T-cell (primary cell): ENCODE results near the gene ITGA2. TPM values are rescaled to one million over a fixed set of nuclear protein-coding genes. Genes with fewer than 3 reads are reported as not detected.

Experiments
- ATAC-seq, 4 experiments: fragments of 200-7000 bp in 3 of 4; fragments of 150-1000 bp in 1 of 4; cut with Tn5 transposase; replicated peaks in 1 of 4; 1 replicate in 3 of 4; 2 replicates in 1 of 4; pipeline ENCODE4 v1.10.0; 2021; ENCODE audit warnings: moderate library complexity in 3 of 4, mild to moderate bottlenecking in 2 of 4, moderate number of reproducible peaks in 1 of 4
- CTCF ChIA-PET, 2 donors: fragments of 300-600 bp; sonication (Branson Sonifier 250); formaldehyde crosslinking; loops; one replicate each; lab custom pipeline; 2022; ENCODE audit warnings: antibody characterized with exemption in 2 of 2; lab: Charles Lee
- POLR2A ChIA-PET, 2 donors: fragments of 300-600 bp; sonication (Branson Sonifier 250); formaldehyde crosslinking; loops; one replicate each; lab custom pipeline; 2022; ENCODE audit warnings: antibody characterized with exemption in 2 of 2; lab: Charles Lee
- DNase-seq, 35 experiments: peaks; one replicate each; pipeline versions ENCODE4 v3.0.0 to v3.0.0-alpha.2; 2013 to 2023
- H3K27ac ChIP-seq: one replicate; pipeline ENCODE4 v1.5.1; 2013; ENCODE audit warnings: low read length
- H3K27me3 ChIP-seq, 2 experiments: replicated peaks in 1 of 2; 1 replicate in 1 of 2; 2 replicates in 1 of 2; pipeline versions ENCODE4 v1.6.1 to v1.7.0; 2013; ENCODE audit warnings: low read length in 1 of 2, mixed read lengths in 1 of 2; ENCODE audit not compliant: control insufficient read depth in 2 of 2, insufficient read depth in 2 of 2; ENCODE audit errors: extremely low read depth in 1 of 2
- H3K36me3 ChIP-seq, 2 donors: 1 replicate in 1 of 2; 2 replicates in 1 of 2; pipeline versions ENCODE4 v1.6.1 to v1.7.0; 2013; ENCODE audit warnings: low read length in 1 of 2; ENCODE audit not compliant: control insufficient read depth in 2 of 2, insufficient read depth in 1 of 2; ENCODE audit errors: extremely low read depth in 1 of 2
- H3K4me1 ChIP-seq, 2 experiments: 1 replicate in 1 of 2; 2 replicates in 1 of 2; pipeline versions ENCODE4 v1.6.1 to v1.7.0; 2013; ENCODE audit warnings: low read length in 2 of 2, mixed read lengths in 1 of 2; ENCODE audit not compliant: insufficient read depth in 2 of 2, control insufficient read depth in 1 of 2; ENCODE audit errors: extremely low read depth in 1 of 2
- H3K4me3 ChIP-seq, 2 donors: 1 replicate in 1 of 2; 2 replicates in 1 of 2; pipeline versions ENCODE4 v1.5.1 to v1.7.0; 2013; ENCODE audit warnings: mild to moderate bottlenecking in 2 of 2, low read length in 1 of 2, moderate library complexity in 1 of 2; ENCODE audit not compliant: control insufficient read depth in 1 of 2; ENCODE audit errors: extremely low read depth in 1 of 2
- H3K9me3 ChIP-seq: 2 replicates; pipeline ENCODE4 v1.7.0; 2013
- H3K27ac Mint-ChIP-seq, 2 donors: one replicate each; pipeline ENCODE4 v1.8.0; 2020 to 2021; ENCODE audit warnings: mild to moderate bottlenecking in 2 of 2, mixed read lengths in 2 of 2
- H3K27me3 Mint-ChIP-seq, 2 donors: one replicate each; pipeline ENCODE4 v1.8.0; 2021 to 2022; ENCODE audit warnings: mixed read lengths in 2 of 2
- H3K36me3 Mint-ChIP-seq: one replicate; pipeline ENCODE4 v1.8.0; 2021; ENCODE audit warnings: mixed read lengths
- H3K4me1 Mint-ChIP-seq, 3 donors: one replicate each; pipeline ENCODE4 v1.8.0; 2020 to 2022; ENCODE audit warnings: mixed read lengths in 3 of 3, mild to moderate bottlenecking in 1 of 3
- H3K4me3 Mint-ChIP-seq, 3 donors: one replicate each; pipeline ENCODE4 v1.8.0; 2020 to 2022; ENCODE audit warnings: mild to moderate bottlenecking in 3 of 3, mixed read lengths in 3 of 3, moderate library complexity in 3 of 3
- H3K9me3 Mint-ChIP-seq, 3 donors: one replicate each; pipeline ENCODE4 v1.8.0; 2020 to 2022; ENCODE audit warnings: mixed read lengths in 3 of 3
- WGBS: methylation state at CpG from one replicate; pipeline ENCODE4 v1.1.5; 2013; ENCODE audit warnings: missing lambda C conversion rate; ENCODE audit not compliant: insufficient coverage; 5-methylcytosine and 5-hydroxymethylcytosine counted together
- total RNA-seq, 35 experiments: library from RNA in 6 of 35; stranded (reverse) in 6 of 35; fragments of 120-200 nt in 1 of 35; gene quantifications; one replicate each; pipeline versions ENCODE4 v1.2.1 to v1.2.4 and lab custom pipeline; 2013 to 2026

ITGA2 gene
- total RNA-seq, 5 donors from 2014 or later (not counting 1 experiment from before 2014, with no cell fraction given): 0.16 to 1.5 (median 0.51) TPM

DNA sequence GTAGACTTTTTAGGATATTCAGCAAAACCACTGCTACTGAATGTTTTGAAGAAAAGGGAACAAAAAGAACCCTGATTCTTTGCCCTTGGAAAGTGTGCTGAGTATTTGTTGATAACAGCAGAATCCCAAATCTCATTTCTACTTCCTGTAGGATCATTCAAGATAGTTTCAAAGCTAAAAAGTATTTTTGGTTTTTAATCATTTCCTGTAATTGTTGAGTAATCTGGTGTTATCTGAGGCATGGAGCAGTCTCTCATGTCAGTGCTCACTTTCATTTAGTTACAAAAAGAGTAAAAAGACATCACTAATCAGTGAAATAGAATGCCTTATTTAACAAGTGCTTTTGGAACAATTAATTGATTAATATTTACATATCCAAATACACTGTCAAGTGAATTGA, 56.1 kb downstream of the ITGA2 start:
- Mint-ChIP-seq H3K4me1 (peaks cover 12 to 17% (median 15%) of the 10 kb centered on the region in 3 donors), H3K4me3 (no peak overlapping the region), H3K27ac (no peak overlapping the region), H3K27me3 (no peaks in the 10 kb centered on the region), H3K9me3 (no peaks in the 10 kb centered on the region), H3K36me3 (no peaks in the 10 kb centered on the region)
- ATAC-seq (no peak), DNase-seq (no peak)
- Histone ChIP-seq H3K27ac (no peak overlapping the region), H3K9me3 (no peaks in the 10 kb centered on the region), H3K36me3 (no peaks in the 10 kb centered on the region), H3K27me3 (no peaks in the 10 kb centered on the region), H3K4me1 (peaks cover 0 to 13% of the 10 kb centered on the region in 2 experiments), H3K4me3 (no peak overlapping the region)
- CTCF ChIA-PET: no interaction called here
- POLR2A ChIA-PET: interaction anchor here in 1 of 2 donors (0.6 kb wide), 1 partner anchor 39 kb away, joined by 3 read pairs; no protein-coding TSS in a partner anchor

GRCh38 chr5:53048248-53048647, 59.1 kb downstream of the ITGA2 start:
- Histone ChIP-seq H3K36me3 (no peaks in the 10 kb centered on the region), H3K4me1 (no peaks in the 10 kb centered on the region), H3K27ac (no peak overlapping the region), H3K27me3 (no peaks in the 10 kb centered on the region), H3K9me3 (no peaks in the 10 kb centered on the region), H3K4me3 (no peak overlapping the region)
- Mint-ChIP-seq H3K4me1 (no peaks in the 10 kb centered on the region), H3K4me3 (no peak overlapping the region), H3K9me3 (no peaks in the 10 kb centered on the region), H3K27me3 (no peaks in the 10 kb centered on the region), H3K36me3 (no peaks in the 10 kb centered on the region), H3K27ac (no peak overlapping the region)
- DNase-seq (no peak), ATAC-seq (no peak)
- ChIA-PET POLR2A (interaction anchor here in 1 of 2 donors (0.6 kb wide), 1 partner anchor 8 kb away, joined by 3 read pairs; no protein-coding TSS in a partner anchor), CTCF (interaction anchor here in 1 of 2 donors (0.5 kb wide), 1 partner anchor 99 kb away, joined by 3 read pairs; no protein-coding TSS in a partner anchor)
- 83% methylated on average over 1 of the region's 2 CpGs for WGBS

GRCh38 chr5:53052499-53052898, 63.3 kb downstream of the ITGA2 start:
- no peak for ATAC-seq
- Mint-ChIP-seq H3K27ac (no peak overlapping the region), H3K4me3 (no peak overlapping the region), H3K27me3 (peaks cover 0 to 3% of the 10 kb centered on the region in 2 donors), H3K9me3 (no peaks in the 10 kb centered on the region), H3K4me1 (no peaks in the 10 kb centered on the region), H3K36me3 (no peaks in the 10 kb centered on the region)
- H3K27me3 ChIP-seq: no peaks in the 10 kb centered on the region
- no peaks in the 10 kb centered on the region for H3K36me3 ChIP-seq
- 91% methylated on average over 2 of the region's 2 CpGs for WGBS
- H3K27ac ChIP-seq: no peak overlapping the region
- no peak for DNase-seq
- ChIA-PET POLR2A (interaction anchor here in 1 of 2 donors (0.7 kb wide), 1 partner anchor 14 kb away, joined by 5 read pairs; no protein-coding TSS in a partner anchor), CTCF (no interaction called here)
- no peak overlapping the region for H3K4me3 ChIP-seq
- no peaks in the 10 kb centered on the region for H3K4me1 ChIP-seq
- H3K9me3 ChIP-seq: no peaks in the 10 kb centered on the region

GRCh38 chr5:53053364-53053763, 64.2 kb downstream of the ITGA2 start:
- Mint-ChIP-seq H3K36me3 (no peaks in the 10 kb centered on the region), H3K4me3 (no peak overlapping the region), H3K27ac (no peak overlapping the region), H3K27me3 (peaks cover 0 to 5% of the 10 kb centered on the region in 2 donors), H3K4me1 (no peaks in the 10 kb centered on the region), H3K9me3 (no peaks in the 10 kb centered on the region)
- ChIA-PET POLR2A (no interaction called here), CTCF (no interaction called here)
- ATAC-seq (no peak), DNase-seq (no peak)
- Histone ChIP-seq H3K27me3 (no peaks in the 10 kb centered on the region), H3K27ac (no peak overlapping the region), H3K36me3 (no peaks in the 10 kb centered on the region), H3K9me3 (no peaks in the 10 kb centered on the region), H3K4me1 (no peaks in the 10 kb centered on the region), H3K4me3 (no peak overlapping the region)
- 90% methylated on average over 2 of the region's 4 CpGs for WGBS

- Histone ChIP-seq H3K4me1 (no peaks in the 10 kb centered on the region), H3K36me3 (no peaks in the 10 kb centered on the region), H3K27me3 (no peaks in the 10 kb centered on the region), H3K9me3 (no peaks in the 10 kb centered on the region), H3K4me3 (no peak overlapping the region), H3K27ac (no peak overlapping the region)
- ChIA-PET CTCF (no interaction called here), POLR2A (no interaction called here)
- H3K27me3 Mint-ChIP-seq: peaks cover 0 to 15% of the 10 kb centered on the region in 2 donors
- H3K27ac Mint-ChIP-seq: no peak overlapping the region
- H3K4me1 Mint-ChIP-seq: no peaks in the 10 kb centered on the region
- DNase-seq: no peak
- no peak overlapping the region for H3K4me3 Mint-ChIP-seq
- no peaks in the 10 kb centered on the region for H3K36me3 Mint-ChIP-seq
- no peak for ATAC-seq
- no peaks in the 10 kb centered on the region for H3K9me3 Mint-ChIP-seq
- WGBS: no CpG with 5 or more reads among the region's 5 CpGs
Measured at GRCh38 chr5:53055365-53055764, 66.2 kb downstream of the ITGA2 start.

- WGBS: 99% methylated on average over 5 of the region's 5 CpGs
- ChIA-PET CTCF (no interaction called here), POLR2A (no interaction called here)
- Mint-ChIP-seq H3K4me1 (no peaks in the 10 kb centered on the region), H3K27ac (no peak overlapping the region), H3K36me3 (no peaks in the 10 kb centered on the region), H3K4me3 (no peak overlapping the region), H3K27me3 (peaks cover 0 to 18% of the 10 kb centered on the region in 2 donors), H3K9me3 (no peaks in the 10 kb centered on the region)
- no peak overlapping the region for H3K27ac ChIP-seq
- ATAC-seq (no peak), DNase-seq (no peak)
- H3K9me3 ChIP-seq: no peaks in the 10 kb centered on the region
- H3K36me3 ChIP-seq: no peaks in the 10 kb centered on the region
- no peak overlapping the region for H3K4me3 ChIP-seq
- H3K4me1 ChIP-seq: no peaks in the 10 kb centered on the region
- no peaks in the 10 kb centered on the region for H3K27me3 ChIP-seq
Measured at GRCh38 chr5:53059281-53059680, 70.1 kb downstream of the ITGA2 start.

DNA sequence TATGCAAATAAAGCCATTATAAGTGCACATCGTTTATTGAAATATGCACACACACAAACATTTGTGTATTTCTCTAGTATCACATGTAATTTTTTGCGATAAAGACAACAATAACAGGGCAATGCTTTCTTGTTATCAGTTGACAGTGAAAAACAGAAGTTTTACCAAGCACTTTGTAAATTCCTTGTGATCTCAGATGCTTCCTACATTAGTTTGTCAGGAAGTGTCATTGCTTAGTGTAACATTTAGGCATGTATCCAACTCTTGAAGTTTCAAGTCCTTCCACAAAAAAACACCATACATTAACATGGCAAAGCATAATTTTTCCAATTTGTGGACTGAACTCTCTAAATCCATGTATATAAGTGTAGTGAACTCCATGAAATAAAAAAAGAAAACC, 74.0 kb downstream of the ITGA2 start:
- no peaks in the 10 kb centered on the region for H3K27me3 ChIP-seq
- no peak overlapping the region for H3K4me3 Mint-ChIP-seq
- H3K9me3 Mint-ChIP-seq: no peaks in the 10 kb centered on the region
- peaks cover 0 to 15% of the 10 kb centered on the region in 2 donors for H3K27me3 Mint-ChIP-seq
- no peaks in the 10 kb centered on the region for H3K4me1 ChIP-seq
- H3K9me3 ChIP-seq: no peaks in the 10 kb centered on the region
- ChIA-PET POLR2A (no interaction called here), CTCF (no interaction called here)
- H3K27ac Mint-ChIP-seq: no peak overlapping the region
- no peaks in the 10 kb centered on the region for H3K36me3 Mint-ChIP-seq
- no peak overlapping the region for H3K27ac ChIP-seq
- DNase-seq: no peak
- ATAC-seq: no peak
- H3K4me1 Mint-ChIP-seq: no peaks in the 10 kb centered on the region
- no peak overlapping the region for H3K4me3 ChIP-seq
- WGBS: no CpG with 5 or more reads among the region's 2 CpGs
- H3K36me3 ChIP-seq: no peaks in the 10 kb centered on the region
